Endothelial cell of hepatic sinusoid (primary cell): Measurements from ENCODE around the gene ESR1.
"Not testable (repeated sequence)": the region's sequence is repeated elsewhere in the genome, so short reads cannot be mapped to it uniquely, and the experiment has no call there.

Source experiments
- in situ Hi-C: cut with HindIII; loops from 2 replicates; pipeline ENCODE4 v1.10.0; 2017; ENCODE audit warnings: low sequenced_read_pairs

The ESR1 gene

GRCh38 chr6:152049502-152049901, 242.0 kb downstream of the ESR1 start:
- in situ Hi-C loops, result no loop called here

GRCh38 chr6:152050451-152051195, 243.1 kb downstream of the ESR1 start:
- in situ Hi-C loops, result no loop called here

- in situ Hi-C loops, result no loop called here
Measured at GRCh38 chr6:152052061-152052460, 244.6 kb downstream of the ESR1 start.

GRCh38 chr6:152053332-152053731, 245.8 kb downstream of the ESR1 start:
- in situ Hi-C loops, result no loop called here

GRCh38 chr6:152054441-152054840, 247.0 kb downstream of the ESR1 start:
- in situ Hi-C loops, result no loop called here

GRCh38 chr6:152055517-152055916, 248.0 kb downstream of the ESR1 start:
- in situ Hi-C loops, result no loop called here

- in situ Hi-C loops, result no loop called here
Measured at GRCh38 chr6:152057832-152058498, 250.5 kb downstream of the ESR1 start.

- in situ Hi-C loops, result loop anchor here (10.0 kb wide), 1 partner anchor 85 kb away; no protein-coding TSS in a partner anchor
Measured at GRCh38 chr6:152059909-152060308, 252.4 kb downstream of the ESR1 start.

GRCh38 chr6:152062476-152062875, 255.0 kb downstream of the ESR1 start:
- in situ Hi-C loops, result loop anchor here (10.0 kb wide), 1 partner anchor 88 kb away; no protein-coding TSS in a partner anchor

- in situ Hi-C loops, result loop anchor here (10.0 kb wide), 1 partner anchor 89 kb away; no protein-coding TSS in a partner anchor
Measured at GRCh38 chr6:152063170-152063921, 255.9 kb downstream of the ESR1 start.

GRCh38 chr6:152068622-152069261, 261.3 kb downstream of the ESR1 start:
- in situ Hi-C loops, result loop anchor here (10.0 kb wide), 1 partner anchor 94 kb away; no protein-coding TSS in a partner anchor

- in situ Hi-C loops, result no loop called here
Measured at GRCh38 chr6:152070556-152070955, 263.1 kb downstream of the ESR1 start.

- in situ Hi-C loops, result no loop called here
Measured at GRCh38 chr6:152071318-152071717, 263.8 kb downstream of the ESR1 start.

- in situ Hi-C loops, result no loop called here
Measured at GRCh38 chr6:152071843-152072242, 264.4 kb downstream of the ESR1 start.

GRCh38 chr6:152076242-152076641, 268.8 kb downstream of the ESR1 start:
- in situ Hi-C loops, result not testable (repeated sequence)

- in situ Hi-C loops, result no loop called here
Measured at GRCh38 chr6:152078001-152078400, 270.5 kb downstream of the ESR1 start.

GRCh38 chr6:152078804-152079203, 271.3 kb downstream of the ESR1 start:
- in situ Hi-C loops, result no loop called here

- in situ Hi-C loops, result loop anchor here (5.0 kb wide), 1 partner anchor 93 kb away; no protein-coding TSS in a partner anchor
Measured at GRCh38 chr6:152085451-152085921, 278.0 kb downstream of the ESR1 start.

GRCh38 chr6:152086223-152086873, 278.9 kb downstream of the ESR1 start:
- in situ Hi-C loops, result loop anchor here (5.0 kb wide), 1 partner anchor 94 kb away; no protein-coding TSS in a partner anchor

GRCh38 chr6:152087096-152087495, 279.6 kb downstream of the ESR1 start:
- in situ Hi-C loops, result loop anchor here (5.0 kb wide), 1 partner anchor 95 kb away; no protein-coding TSS in a partner anchor
